Mammary epithelial cell (primary cell): ENCODE data around the gene FOXA2.

ENCODE experiments used
- EZH2 ChIP-seq: IDR thresholded peaks from 2 replicates; pipeline ENCODE4 v1.6.1; 2012; ENCODE audit warnings: low read length, inconsistent platforms, borderline replicate concordance
- TF ChIP-seq, protein P1 (sequence below), 2 donors: IDR thresholded peaks in 1 of 2; conservative IDR thresholded peaks in 1 of 2; 2 replicates each; pipeline ENCODE4 v1.5.1; 2011 to 2012; ENCODE audit warnings: inconsistent platforms in 2 of 2, low read length in 2 of 2, mild to moderate bottlenecking in 2 of 2, control low read depth in 1 of 2, low read depth in 1 of 2; ENCODE audit not compliant: insufficient read depth in 1 of 2; ENCODE audit errors: extremely low read depth in 1 of 2

DNA sequence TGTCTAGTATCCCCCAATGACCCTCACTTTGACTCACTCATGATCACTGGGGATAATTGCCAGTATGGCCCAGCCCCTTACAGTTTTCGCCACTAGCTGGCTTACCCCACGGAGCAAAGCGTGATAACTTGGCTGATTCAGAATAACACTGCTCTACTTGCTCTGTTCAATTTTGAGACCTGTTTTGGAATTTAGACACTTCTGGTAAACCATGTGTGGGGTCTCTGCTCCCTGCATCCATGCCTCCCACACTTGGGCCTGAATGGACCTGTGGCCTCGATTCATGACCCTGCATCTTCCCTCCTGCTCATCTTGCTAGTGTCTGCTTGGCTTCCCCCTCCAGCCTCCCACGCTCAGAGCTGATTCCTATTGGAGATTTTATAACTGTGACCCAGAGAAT, 48.9 kb downstream of the FOXA2 start:
- TF ChIP-seq, protein P1, sequence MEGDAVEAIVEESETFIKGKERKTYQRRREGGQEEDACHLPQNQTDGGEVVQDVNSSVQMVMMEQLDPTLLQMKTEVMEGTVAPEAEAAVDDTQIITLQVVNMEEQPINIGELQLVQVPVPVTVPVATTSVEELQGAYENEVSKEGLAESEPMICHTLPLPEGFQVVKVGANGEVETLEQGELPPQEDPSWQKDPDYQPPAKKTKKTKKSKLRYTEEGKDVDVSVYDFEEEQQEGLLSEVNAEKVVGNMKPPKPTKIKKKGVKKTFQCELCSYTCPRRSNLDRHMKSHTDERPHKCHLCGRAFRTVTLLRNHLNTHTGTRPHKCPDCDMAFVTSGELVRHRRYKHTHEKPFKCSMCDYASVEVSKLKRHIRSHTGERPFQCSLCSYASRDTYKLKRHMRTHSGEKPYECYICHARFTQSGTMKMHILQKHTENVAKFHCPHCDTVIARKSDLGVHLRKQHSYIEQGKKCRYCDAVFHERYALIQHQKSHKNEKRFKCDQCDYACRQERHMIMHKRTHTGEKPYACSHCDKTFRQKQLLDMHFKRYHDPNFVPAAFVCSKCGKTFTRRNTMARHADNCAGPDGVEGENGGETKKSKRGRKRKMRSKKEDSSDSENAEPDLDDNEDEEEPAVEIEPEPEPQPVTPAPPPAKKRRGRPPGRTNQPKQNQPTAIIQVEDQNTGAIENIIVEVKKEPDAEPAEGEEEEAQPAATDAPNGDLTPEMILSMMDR (conservative IDR thresholded peaks at IDR 0.05 in 1 of 2, IDR thresholded peaks at IDR 0.05 in 1 of 2; ENCODE audit: extremely low read depth in 1 of 2, insufficient read depth in 1 of 2, low read depth in 1 of 2, low read length in 2 of 2): no peak
- no peak for TF ChIP-seq EZH2
